Upper lobe of right lung (tissue), 1 donor: Measurements from ENCODE around the gene SLC16A1. TPM values are rescaled to one million over a fixed set of nuclear protein-coding genes. Genes with fewer than 3 reads are reported as not detected.

Source experiments
- ATAC-seq: fragments of 200-7000 bp; cut with Tn5 transposase; one replicate; pipeline ENCODE4 v1.9.1; 2020; ENCODE audit warnings: mild to moderate bottlenecking, moderate library complexity
- DNase-seq: peaks from one replicate; pipeline ENCODE4 v3.0.0-alpha.2; 2020
- H3K27ac ChIP-seq: fragments of 200-600 bp; one replicate; pipeline ENCODE4 v1.8.0; 2022
- H3K27me3 ChIP-seq: fragments of 200-600 bp; one replicate; pipeline ENCODE4 v1.8.0; 2022; ENCODE audit warnings: mild to moderate bottlenecking
- H3K36me3 ChIP-seq: fragments of 200-600 bp; one replicate; pipeline ENCODE4 v1.8.0; 2022
- H3K4me1 ChIP-seq: fragments of 200-600 bp; one replicate; pipeline ENCODE4 v1.8.0; 2022
- H3K4me3 ChIP-seq: fragments of 200-600 bp; one replicate; pipeline ENCODE4 v1.8.0; 2022; ENCODE audit warnings: mild to moderate bottlenecking
- H3K9me3 ChIP-seq: fragments of 200-600 bp; one replicate; pipeline ENCODE4 v1.8.0; 2022
- intact Hi-C: fragments of 100-400 bp; cut with DNase I; formaldehyde crosslinking; loops from one replicate; pipeline ENCODE4 v1.11.0; 2022
- total RNA-seq: library from RNA; stranded (reverse); fragmentation: NEBNext Ultra II Directional; extraction: Animal tissue kit (Norgen Biotek cat#: 25700); gene quantifications from one replicate; pipeline ENCODE4 v1.2.1, GENCODE V29; 2021
- TF ChIP-seq, protein P1 (sequence below): fragments of 200-600 bp; IDR thresholded peaks from one replicate; pipeline ENCODE4 v1.8.0; 2022; ENCODE audit warnings: antibody characterized with exemption
- donor health status: DM: no; HTN: yes; CAD: no; lungs with severe emphysema.

SLC16A1 gene
- total RNA-seq, 1 donor from 2014 or later, result 8.6 TPM

DNA sequence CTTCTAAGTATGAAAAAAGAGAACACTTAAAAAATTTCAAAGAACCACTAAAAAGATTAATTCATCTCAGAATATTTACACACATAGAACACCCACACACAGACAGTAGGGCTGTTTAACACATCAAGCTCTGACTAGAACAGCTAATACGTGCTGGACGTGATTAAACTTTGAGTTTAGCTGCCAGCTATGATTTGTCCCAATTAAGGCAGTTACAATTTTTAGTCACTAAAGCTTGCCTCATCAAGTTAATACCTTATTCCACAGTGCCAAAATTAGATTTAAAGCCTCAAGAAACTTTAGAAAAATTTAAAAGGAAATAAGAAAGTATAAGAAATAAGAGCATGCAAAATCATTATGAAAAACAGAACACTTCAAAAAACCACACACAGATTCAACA lies 18.9 kb downstream of the SLC16A1 start:
- Histone ChIP-seq H3K4me1 (peaks cover 9% of the 10 kb centered on the region), H3K36me3 (no peaks in the 10 kb centered on the region), H3K27me3 (no peaks in the 10 kb centered on the region), H3K27ac (no peak overlapping the region), H3K9me3 (no peaks in the 10 kb centered on the region), H3K4me3 (no peak overlapping the region)
- ATAC-seq, result no peak
- DNase-seq, result no peak
- TF ChIP-seq, protein P1, sequence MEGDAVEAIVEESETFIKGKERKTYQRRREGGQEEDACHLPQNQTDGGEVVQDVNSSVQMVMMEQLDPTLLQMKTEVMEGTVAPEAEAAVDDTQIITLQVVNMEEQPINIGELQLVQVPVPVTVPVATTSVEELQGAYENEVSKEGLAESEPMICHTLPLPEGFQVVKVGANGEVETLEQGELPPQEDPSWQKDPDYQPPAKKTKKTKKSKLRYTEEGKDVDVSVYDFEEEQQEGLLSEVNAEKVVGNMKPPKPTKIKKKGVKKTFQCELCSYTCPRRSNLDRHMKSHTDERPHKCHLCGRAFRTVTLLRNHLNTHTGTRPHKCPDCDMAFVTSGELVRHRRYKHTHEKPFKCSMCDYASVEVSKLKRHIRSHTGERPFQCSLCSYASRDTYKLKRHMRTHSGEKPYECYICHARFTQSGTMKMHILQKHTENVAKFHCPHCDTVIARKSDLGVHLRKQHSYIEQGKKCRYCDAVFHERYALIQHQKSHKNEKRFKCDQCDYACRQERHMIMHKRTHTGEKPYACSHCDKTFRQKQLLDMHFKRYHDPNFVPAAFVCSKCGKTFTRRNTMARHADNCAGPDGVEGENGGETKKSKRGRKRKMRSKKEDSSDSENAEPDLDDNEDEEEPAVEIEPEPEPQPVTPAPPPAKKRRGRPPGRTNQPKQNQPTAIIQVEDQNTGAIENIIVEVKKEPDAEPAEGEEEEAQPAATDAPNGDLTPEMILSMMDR, result no peak
- intact Hi-C loops, result no loop called here

DNA sequence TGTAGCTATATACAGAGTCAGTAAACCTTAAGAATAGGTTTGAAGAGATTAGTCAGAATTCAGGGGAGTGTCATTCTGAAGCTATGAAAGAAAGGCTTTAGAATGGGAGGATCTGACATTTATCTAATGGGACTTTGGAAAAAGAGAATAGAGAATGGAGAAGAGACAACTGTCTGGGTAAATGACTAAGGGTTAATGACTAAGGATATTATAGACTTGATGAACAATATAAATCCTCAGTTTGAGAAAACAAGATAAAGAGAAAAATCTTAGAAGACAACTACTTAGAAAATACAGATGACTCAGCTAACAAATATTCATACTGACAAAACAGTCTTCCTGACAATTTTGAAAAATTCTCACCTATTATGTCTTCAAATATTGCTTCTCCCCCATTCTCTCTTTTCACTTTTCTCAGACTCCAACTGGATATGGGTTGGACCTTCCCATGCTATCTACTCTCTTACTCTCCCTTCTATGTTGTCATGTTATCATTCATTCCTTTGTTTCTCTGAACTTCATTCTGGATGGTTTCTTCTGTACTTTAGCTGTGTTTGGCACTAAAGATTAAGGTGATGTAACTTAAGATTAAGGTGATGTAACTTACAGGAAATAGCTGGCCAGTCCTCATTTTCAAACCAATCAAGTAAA lies 20.4 kb downstream of the SLC16A1 start:
- intact Hi-C loops, result no loop called here
- TF ChIP-seq, protein P1, result no peak
- no peak for ATAC-seq
- H3K4me3 ChIP-seq, result no peak overlapping the region
- H3K27ac ChIP-seq, result no peak overlapping the region
- peaks cover 9% of the 10 kb centered on the region for H3K4me1 ChIP-seq
- H3K27me3 ChIP-seq, result no peaks in the 10 kb centered on the region
- no peaks in the 10 kb centered on the region for H3K9me3 ChIP-seq
- no peaks in the 10 kb centered on the region for H3K36me3 ChIP-seq
- no peak for DNase-seq

DNA sequence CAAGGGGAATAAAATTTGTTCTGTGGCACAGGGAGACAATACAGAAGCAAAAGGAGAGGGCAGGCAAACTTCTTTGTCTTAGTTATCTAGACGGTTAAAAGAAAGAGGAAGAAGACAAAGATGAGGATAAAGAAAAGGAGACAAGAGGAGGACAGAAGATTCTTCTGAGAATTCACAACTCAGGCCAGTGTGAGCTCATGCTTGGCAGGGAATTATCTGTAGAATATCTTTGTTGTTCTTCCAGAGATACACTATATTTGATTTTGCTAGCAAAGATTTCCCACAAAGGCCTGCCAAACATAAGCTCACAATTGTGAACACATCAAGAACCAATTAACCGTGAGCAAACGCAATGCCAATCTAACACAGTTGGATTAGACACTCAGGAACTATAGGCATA lies 21.4 kb downstream of the SLC16A1 start:
- no peaks in the 10 kb centered on the region for H3K9me3 ChIP-seq
- no peak overlapping the region for H3K4me3 ChIP-seq
- H3K27me3 ChIP-seq, result no peaks in the 10 kb centered on the region
- TF ChIP-seq, protein P1, result no peak
- no peak overlapping the region for H3K27ac ChIP-seq
- ATAC-seq, result no peak
- no peaks in the 10 kb centered on the region for H3K36me3 ChIP-seq
- intact Hi-C loops, result no loop called here
- peaks cover 9% of the 10 kb centered on the region for H3K4me1 ChIP-seq
- no peak for DNase-seq

DNA sequence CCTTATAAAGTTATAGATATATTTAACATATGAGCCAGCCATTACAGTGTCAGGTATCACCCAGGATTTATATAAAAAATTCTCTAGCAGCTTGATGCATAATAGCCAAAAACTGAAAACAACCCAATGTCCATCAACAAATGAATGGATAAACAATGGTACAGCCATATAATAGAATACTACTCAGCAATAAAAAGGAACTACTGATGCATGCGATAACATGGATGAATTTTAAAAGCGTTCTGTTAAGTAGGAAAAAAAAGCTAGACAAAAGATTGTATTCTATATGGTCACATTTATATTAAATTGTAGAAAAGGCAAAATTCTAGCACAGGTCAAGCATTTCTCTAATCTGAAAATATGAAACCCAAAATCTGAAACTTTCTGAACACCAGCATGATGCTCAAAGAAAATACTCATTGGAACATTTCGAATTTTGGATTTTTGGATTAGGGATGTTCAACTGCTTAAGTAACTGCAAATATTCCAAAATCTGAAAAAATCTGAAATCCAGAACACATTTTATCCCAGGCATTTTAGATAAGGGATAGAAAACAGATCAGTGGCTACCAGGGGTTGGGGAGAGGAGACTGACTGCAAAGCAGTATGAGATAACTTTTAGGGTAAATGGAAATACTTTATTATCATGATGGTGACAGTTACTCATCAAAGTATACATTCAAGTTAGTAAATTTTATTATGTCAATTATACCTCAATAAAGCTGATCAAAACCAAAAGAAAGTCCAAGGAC lies 22.0 kb downstream of the SLC16A1 start:
- ATAC-seq (no peak), DNase-seq (no peak)
- H3K4me1 ChIP-seq, result peaks cover 9% of the 10 kb centered on the region
- H3K27me3 ChIP-seq, result no peaks in the 10 kb centered on the region
- no peaks in the 10 kb centered on the region for H3K9me3 ChIP-seq
- no peaks in the 10 kb centered on the region for H3K36me3 ChIP-seq
- H3K27ac ChIP-seq, result no peak overlapping the region
- intact Hi-C loops, result no loop called here
- TF ChIP-seq, protein P1, result no peak
- H3K4me3 ChIP-seq, result no peak overlapping the region

DNA sequence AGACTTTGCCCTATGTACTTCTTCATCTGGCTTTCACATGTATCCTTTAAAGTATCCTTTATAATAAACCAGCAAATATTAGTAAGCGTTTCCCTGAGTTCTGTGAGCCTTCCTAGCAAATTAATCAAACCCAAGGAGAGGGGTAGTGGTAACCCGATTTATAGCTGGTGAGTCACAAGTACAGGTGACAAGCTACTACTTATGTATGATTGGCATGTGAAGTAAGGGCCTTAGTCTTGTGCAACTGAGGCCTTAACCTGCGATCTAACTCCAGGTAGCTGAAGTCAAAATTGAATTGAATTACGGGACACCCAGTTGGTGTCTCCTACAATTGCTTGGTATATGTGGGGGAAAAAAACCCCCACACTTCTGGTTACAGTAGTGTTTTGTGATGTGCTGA lies 26.0 kb downstream of the SLC16A1 start:
- intact Hi-C loops, result no loop called here
- no peaks in the 10 kb centered on the region for H3K4me1 ChIP-seq

More for the DNA sequence above, 26.0 kb downstream of the SLC16A1 start:
- Histone ChIP-seq H3K27ac (no peak overlapping the region), H3K9me3 (no peaks in the 10 kb centered on the region), H3K27me3 (no peaks in the 10 kb centered on the region), H3K4me3 (no peak overlapping the region), H3K36me3 (no peaks in the 10 kb centered on the region)
- ATAC-seq, result peak; percentile 24
- DNase-seq, result no peak
- TF ChIP-seq, protein P1, result no peak
